Activated T-cell treated with anti-CD3 and anti-CD28 coated beads for 4 hours (primary cell): Measurements from ENCODE around the gene MYCT1.
"Not testable (repeated sequence)": the region's sequence is repeated elsewhere in the genome, so short reads cannot be mapped to it uniquely, and the experiment has no call there.

Experiments used
- DNase-seq: peaks from one replicate; pipeline ENCODE4 v3.0.0-alpha.2; 2020

The MYCT1 gene, protein sequence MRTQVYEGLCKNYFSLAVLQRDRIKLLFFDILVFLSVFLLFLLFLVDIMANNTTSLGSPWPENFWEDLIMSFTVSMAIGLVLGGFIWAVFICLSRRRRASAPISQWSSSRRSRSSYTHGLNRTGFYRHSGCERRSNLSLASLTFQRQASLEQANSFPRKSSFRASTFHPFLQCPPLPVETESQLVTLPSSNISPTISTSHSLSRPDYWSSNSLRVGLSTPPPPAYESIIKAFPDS

DNA sequence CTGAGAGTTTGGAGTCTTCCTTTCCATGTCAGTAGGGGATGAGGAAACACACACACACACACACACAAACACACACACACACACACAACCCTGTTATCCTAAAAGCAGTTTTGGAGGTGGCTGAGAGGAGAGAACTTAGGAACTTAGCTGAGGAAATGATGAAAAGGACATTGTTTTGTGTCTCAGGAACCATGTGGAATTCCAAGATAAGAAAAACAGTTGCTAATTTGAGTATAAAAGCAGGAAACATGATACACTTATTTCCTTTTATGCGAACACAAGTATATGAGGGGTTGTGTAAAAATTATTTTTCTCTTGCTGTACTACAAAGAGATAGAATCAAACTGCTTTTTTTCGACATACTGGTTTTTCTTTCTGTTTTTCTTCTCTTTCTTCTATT, at the start of gene MYCT1:
MYCT1 (plus strand) TSS at position 264 of the 400 bp plus-strand sequence; CDS start at position 270, 6 bp downstream.
- no peak for DNase-seq

DNA sequence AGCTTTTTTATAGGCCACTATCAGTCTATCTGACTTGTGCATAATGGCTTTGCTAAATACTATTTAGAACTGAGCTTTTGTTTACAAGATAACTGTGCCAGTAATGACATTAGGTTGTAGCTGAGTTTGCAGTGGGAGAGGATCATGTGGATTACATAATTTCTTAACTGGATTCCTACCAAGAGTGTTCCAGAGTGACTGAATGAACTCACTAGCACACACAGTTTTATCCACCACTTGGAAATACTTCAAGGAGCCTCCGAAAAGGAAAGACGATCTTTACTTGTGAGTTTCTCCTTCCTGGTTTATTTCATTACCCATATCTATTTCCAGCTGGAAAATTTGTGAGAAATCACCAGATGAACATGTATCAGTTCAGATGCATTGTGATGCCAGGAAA, 49.6 kb upstream of the MYCT1 start:
- DNase-seq, result no peak

DNA sequence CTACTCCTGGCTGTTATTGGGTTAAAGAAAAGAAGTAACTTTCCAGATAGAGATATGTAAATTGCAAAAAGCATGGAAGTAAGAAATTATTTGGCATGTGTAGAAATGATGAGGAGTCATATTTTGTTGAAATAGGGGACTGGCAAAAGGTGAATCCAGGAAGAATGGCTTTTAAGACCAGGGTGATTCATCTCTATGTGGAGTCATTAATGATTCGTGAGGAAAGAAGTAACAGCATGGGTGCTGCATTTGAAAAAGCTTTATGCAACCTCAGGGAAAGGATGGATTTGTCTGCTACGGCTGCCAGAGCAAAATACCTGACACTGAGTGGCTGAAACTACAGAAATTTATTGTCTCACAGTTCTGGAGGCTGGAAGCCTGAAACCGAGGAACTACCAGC, 45.7 kb upstream of the MYCT1 start:
- no peak for DNase-seq

DNA sequence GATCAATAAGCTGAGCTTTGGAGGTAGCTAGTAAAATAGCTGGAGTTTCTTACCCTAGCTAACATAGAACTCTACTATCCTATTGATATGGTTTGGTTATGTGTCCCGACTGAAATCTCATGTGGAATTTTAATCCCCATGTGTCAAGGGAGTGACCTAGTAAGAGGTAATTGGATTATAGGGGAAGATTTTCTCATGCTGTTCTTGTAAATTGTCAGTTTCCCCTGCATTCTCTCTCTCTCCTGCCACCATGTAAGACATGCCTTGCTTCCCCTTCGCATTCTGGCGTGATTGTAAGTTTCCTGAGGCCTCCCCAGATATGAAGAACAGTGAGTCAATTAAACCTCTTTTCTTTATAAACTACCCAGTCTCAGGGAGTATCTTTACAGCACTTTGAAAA, 35.9 kb upstream of the MYCT1 start:
- no peak for DNase-seq

DNA sequence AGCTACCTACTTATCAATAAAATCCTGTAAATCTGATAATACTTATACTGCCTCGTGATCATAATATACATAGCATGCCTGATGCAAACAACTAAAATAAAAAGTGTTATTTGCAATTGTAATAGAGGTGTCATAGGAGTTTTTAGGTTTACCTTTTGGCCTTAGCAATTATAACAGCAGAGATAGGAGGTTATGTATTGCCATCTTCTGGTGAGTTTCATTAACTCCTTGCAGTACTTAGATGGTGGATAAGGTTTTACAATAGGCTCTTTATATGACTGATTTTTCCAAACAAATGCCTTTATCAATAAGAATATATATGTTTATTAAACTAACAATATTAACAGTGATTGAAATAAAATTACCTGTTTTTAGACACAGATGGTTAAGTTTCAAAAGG, 27.8 kb upstream of the MYCT1 start:
- DNase-seq, result no peak

GRCh38 chr6:152671171-152671570, 26.5 kb upstream of the MYCT1 start:
- DNase-seq, result no peak

GRCh38 chr6:152673236-152673635, 24.5 kb upstream of the MYCT1 start:
- no peak for DNase-seq

DNA sequence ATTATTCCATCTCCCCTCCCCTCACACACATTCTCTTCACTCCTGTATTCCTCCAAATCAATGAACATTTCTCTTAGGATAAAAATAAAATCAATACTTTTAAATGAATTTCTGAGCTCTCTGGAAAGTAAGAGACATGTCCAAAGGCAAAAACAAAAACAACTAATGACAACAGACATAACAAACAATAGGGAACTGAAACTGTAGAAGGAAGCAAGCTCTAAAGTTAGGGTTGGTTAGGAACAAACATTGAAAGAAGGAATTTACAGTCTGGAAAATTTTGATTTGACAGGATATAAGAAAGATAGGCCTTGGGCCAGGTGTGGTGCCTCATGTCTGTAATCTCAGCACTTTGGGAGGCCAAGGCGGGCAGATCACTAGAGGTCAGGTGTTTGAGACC, 17.5 kb upstream of the MYCT1 start:
- DNase-seq, result no peak

DNA sequence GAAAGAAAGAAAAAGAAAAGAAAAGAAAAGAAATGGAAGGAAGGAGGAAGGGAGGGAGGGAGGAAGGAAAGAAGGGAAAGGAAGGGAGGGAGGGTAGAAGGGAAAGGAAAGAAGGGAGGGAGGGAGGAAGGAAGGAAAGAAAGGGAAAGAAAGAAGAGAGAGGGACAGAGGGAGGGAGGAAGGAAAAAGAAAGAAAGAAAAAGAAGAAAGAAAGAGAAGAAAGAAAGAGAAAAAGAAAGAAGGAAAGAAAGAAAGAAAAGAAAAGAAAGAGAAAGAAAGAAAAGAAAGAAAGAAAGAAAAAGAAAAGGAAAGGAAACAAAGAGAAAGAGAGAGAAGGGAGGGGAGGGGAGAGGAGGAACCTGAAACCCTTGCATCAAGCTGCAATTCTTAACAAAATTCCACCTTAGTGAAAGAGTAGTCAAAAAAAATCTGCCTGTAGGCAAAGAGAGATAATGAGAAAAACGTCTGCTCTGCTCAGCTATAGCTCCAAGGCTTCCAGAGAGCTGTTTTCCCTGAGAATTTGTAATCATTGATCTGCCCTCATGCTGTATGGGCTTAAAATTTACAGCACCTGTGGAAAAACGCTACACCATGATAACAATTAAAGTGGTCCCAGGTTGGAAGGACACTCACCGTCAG, 16.7 kb upstream of the MYCT1 start:
- no peak for DNase-seq

GRCh38 chr6:152682141-152682540, 15.6 kb upstream of the MYCT1 start:
- DNase-seq, result no peak

GRCh38 chr6:152682935-152683334, 14.8 kb upstream of the MYCT1 start:
- DNase-seq, result not testable (repeated sequence)

GRCh38 chr6:152685819-152686218, 11.9 kb upstream of the MYCT1 start:
- DNase-seq, result no peak

GRCh38 chr6:152695372-152696045, 2.2 kb upstream of the MYCT1 start:
- no peak for DNase-seq

DNA sequence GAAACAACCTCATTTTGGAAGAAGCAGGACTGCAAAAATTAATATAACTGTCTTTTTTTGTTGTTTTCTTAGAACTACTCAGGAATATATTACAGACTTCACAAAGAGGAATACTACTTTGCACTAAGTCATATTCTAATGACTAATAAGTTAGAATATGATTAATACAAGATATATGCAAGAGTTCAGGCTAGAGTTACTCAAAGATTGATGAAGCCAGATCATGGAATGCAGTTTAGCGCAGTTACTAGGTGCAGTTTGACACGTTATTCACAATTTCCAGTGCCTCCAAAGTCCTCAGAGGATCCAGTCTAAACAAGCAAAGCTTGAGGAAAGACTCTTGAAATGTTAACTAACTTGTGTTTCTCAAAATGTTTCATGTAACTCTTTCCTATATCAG, 1.2 kb upstream of the MYCT1 start:
- no peak for DNase-seq

- no peak for DNase-seq
These were observed 995 bp downstream of the MYCT1 start for GRCh38 chr6:152698692-152699091.

DNA sequence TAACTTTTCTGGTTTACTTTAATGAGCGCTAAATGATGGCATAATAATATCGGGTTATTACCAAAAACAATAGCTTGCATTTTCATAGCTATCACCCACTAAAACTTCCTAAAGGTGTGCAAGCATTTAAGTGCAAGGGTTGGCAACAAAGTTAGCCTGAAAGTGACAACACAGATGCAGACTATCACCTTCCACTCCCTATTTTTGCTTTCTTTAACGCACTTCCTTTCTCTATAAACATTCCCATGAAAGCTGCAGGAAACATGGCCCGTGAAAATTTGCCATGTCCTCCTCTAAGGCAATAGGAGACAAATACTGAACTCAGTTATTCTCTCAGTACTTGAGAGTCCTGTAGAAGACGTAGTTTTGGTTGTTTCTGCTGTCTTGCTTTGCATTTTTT, 2.7 kb downstream of the MYCT1 start:
- DNase-seq, result no peak

- no peak for DNase-seq
These were observed 3.6 kb downstream of the MYCT1 start for GRCh38 chr6:152701081-152701862.

DNA sequence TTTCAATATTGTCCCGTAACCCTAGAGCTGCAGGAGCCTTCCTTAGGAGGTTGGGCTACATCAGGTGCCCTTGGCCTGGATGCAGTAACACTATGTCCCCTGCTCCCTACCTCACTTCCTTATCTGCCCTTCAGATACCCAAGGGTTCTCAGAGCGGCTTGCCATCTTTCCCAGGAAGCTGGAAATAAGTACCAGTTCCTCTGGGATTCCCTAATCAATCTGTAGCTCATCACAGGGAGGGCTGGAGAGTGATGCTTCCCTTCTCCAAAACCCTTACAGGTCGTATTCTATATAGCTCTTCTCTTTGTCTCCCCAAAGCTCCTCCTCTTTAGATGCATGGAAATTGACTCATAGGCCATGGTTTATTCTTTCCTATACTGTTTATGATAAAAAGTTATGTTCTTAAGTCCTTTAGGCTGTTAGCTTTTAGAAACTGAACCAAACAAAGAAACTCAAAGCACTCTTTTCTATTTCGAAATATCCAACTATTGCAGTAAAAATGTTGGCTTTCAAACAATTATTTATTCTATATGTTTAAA, 4.2 kb downstream of the MYCT1 start:
- no peak for DNase-seq

DNA sequence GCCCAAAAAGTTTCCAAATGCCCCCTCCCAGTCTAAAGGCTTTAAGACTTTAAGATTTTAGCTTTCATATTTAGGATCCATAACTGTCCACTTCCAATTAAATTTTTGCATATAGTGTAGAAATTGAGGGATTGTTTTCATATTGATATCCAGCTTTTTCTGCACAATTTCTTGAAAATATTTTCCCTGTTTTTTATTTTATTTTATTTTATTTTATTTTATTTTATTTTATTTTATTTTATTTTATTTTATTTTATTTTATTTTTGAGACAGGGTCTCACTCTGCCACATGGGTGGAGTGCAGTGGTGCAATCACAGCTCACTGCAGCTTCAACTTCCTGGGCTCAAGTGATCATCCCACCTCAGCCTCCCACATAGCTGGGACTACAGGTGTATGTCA, 6.1 kb downstream of the MYCT1 start:
- not testable (repeated sequence) for DNase-seq

GRCh38 chr6:152705327-152705726, 7.6 kb downstream of the MYCT1 start:
- no peak for DNase-seq

- no peak for DNase-seq
These were observed 18.6 kb downstream of the MYCT1 start for GRCh38 chr6:152716322-152716721.

DNA sequence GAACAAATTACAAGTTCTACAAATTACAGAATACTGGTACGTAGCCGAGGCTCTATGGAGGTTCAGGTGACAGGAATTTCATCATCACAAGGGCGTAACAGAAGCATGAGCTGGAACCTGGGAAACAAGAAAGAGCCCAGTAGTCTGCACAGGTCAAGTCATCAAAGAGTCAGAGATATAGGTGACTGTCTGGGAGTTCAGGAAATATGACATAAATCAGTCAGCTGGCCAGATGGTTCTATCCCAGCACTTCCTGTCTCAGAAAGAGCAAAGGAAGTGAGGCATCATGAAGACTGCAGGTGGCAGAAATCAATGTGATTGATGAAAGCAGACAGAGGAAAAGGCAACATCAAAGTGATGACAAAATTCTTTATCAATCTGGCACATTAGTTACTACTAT, 23.3 kb downstream of the MYCT1 start:
- no peak for DNase-seq

DNA sequence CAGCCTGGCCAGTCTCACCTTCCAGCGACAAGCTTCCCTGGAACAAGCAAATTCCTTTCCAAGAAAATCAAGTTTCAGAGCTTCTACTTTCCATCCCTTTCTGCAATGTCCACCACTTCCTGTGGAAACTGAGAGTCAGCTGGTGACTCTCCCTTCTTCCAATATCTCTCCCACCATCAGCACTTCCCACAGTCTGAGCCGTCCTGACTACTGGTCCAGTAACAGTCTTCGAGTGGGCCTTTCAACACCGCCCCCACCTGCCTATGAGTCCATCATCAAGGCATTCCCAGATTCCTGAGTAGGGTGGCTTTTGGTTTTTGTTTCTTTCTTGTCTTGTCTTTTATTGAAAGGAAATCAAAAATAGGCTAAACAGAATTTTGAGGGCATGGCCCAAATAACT, 24.3 kb downstream of the MYCT1 start:
- no peak for DNase-seq
